Measurements from ENCODE around the gene FAM13C. TPM values are rescaled to one million over a fixed set of nuclear protein-coding genes. Genes with fewer than 3 reads are reported as not detected.
A peak's percentile ranks its signal among the peaks of the same experiment; 100 is the strongest.

Gene FAM13C
- total and polyA plus RNA-seq, 7 donors = 1.0 to 31.7 (median 13.1) TPM

DNA sequence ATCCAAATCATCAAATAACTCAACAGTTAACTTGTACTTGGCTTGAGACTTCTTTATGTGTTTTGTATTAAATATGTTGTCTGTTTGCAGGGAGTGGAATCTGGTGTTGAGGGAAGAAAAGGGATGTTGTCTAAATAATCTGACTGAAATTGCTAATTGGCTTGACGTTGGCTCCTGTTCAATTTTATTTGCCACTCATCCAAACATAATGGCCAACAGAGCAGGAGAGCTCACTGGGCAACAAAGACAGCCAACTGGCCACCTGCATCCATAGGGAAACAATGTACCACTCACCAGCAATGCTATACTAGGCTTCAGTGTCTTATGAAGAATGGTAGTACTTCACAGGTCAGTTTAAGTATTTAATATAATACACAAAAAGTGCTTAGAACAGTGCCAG is 80.5 kb downstream of the FAM13C start:
- DNase-seq = no peak
- ATAC-seq = no peak
- intact Hi-C loops (cut with DNase I) = no loop called here
- Histone ChIP-seq H3K4me3 (peak overlapping the region; percentile 49), H3K9me3 (no peaks in the 10 kb centered on the region), H3K4me1 (peaks cover 50% of the 10 kb centered on the region), H3K36me3 (ENCODE audit: insufficient read depth in 1 of 2, low read depth in 1 of 2) (no peaks in the 10 kb centered on the region), H3K27ac (peak overlapping the region; percentile 82), H3K27me3 (ENCODE audit: insufficient read depth in 3 of 3, low read length in 2 of 3) (no peaks in the 10 kb centered on the region)
- WGBS, 3 donors = 42 to 69% (median 46%) methylated on average over 1 of the region's 1 CpG
- TF ChIP-seq, protein P1, sequence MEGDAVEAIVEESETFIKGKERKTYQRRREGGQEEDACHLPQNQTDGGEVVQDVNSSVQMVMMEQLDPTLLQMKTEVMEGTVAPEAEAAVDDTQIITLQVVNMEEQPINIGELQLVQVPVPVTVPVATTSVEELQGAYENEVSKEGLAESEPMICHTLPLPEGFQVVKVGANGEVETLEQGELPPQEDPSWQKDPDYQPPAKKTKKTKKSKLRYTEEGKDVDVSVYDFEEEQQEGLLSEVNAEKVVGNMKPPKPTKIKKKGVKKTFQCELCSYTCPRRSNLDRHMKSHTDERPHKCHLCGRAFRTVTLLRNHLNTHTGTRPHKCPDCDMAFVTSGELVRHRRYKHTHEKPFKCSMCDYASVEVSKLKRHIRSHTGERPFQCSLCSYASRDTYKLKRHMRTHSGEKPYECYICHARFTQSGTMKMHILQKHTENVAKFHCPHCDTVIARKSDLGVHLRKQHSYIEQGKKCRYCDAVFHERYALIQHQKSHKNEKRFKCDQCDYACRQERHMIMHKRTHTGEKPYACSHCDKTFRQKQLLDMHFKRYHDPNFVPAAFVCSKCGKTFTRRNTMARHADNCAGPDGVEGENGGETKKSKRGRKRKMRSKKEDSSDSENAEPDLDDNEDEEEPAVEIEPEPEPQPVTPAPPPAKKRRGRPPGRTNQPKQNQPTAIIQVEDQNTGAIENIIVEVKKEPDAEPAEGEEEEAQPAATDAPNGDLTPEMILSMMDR (IDR thresholded peaks at IDR 0.05) = no peak

DNA sequence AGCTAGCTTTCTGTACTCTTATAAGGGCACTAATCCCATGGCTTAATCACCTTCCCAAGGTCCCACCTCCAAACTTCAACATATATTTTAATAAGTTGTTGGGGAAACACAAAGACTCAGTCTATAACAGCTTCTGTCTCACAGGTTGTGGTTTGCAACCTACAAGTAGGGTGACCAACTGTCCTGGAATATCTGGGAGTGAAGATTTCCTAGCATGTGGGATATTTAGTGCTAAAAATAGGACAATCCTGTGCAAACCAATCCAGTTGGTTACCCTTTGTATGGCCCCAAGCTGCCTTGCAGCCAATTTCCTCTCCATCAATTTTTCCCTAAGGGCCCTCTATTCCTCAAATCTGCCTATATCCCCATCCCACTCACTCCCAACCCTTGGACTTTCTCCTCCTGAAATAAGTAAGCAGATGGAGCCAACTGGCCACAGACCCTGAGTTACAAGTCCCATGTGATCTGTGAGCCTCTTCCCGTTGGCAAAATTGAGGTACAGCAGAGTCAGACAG is 82.3 kb downstream of the FAM13C start:
- H3K4me1 ChIP-seq = peaks cover 36% of the 10 kb centered on the region
- intact Hi-C loops (cut with DNase I) = no loop called here
- no peaks in the 10 kb centered on the region for H3K9me3 ChIP-seq
- TF ChIP-seq, protein P1 (IDR thresholded peaks at IDR 0.05) = no peak
- WGBS, 3 donors = 40 to 70% (median 64%) methylated on average over 1 of the region's 1 CpG
- H3K27me3 ChIP-seq (ENCODE audit: insufficient read depth in 3 of 3, low read length in 2 of 3) = no peaks in the 10 kb centered on the region
- H3K27ac ChIP-seq = peak overlapping the region; percentile 63
- peaks cover 0 to 3% of the 10 kb centered on the region in 2 donors for H3K36me3 ChIP-seq (ENCODE audit: insufficient read depth in 1 of 2, low read depth in 1 of 2)
- peak overlapping the region; percentile 1 for H3K4me3 ChIP-seq
- DNase-seq (no peak), ATAC-seq (no peak)

- TF ChIP-seq, protein P1 (IDR thresholded peaks at IDR 0.05) = no peak
- peak overlapping the region; percentile 1 for H3K4me3 ChIP-seq
- H3K36me3 ChIP-seq (ENCODE audit: insufficient read depth in 1 of 2, low read depth in 1 of 2) = peaks cover 0 to 3% of the 10 kb centered on the region in 2 donors
- H3K27ac ChIP-seq = peak overlapping the region; percentile 63
- 48 to 56% (median 48%) methylated on average over 1 of the region's 1 CpG for WGBS, 3 donors
- ATAC-seq (no peak), DNase-seq (no peak)
- no peaks in the 10 kb centered on the region for H3K9me3 ChIP-seq
- H3K4me1 ChIP-seq = peaks cover 31% of the 10 kb centered on the region
- no peaks in the 10 kb centered on the region for H3K27me3 ChIP-seq (ENCODE audit: insufficient read depth in 3 of 3, low read length in 2 of 3)
- intact Hi-C loops (cut with DNase I) = no loop called here
Measured at GRCh38 chr10:59279476-59279875, 82.9 kb downstream of the FAM13C start.

DNA sequence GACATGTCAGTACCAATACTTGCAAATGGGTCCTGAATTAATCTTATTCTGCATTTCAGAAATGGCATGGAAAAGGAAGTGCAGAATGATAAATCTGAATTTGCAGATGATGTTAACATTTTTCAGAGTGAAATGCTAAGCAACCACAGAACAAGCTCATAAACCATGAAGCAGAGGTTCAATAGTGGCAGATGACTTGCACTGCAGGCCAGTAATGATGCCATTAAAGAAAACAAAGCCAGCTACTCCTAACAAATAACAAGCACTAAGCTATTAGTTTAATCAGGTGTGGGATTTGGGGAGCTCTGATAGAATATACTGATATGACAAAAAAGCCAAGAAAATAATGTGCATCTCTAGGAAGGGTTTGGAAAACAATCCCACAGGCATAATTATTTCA is 85.4 kb downstream of the FAM13C start:
- H3K36me3 ChIP-seq (ENCODE audit: insufficient read depth in 1 of 2, low read depth in 1 of 2) = peaks cover 0 to 3% of the 10 kb centered on the region in 2 donors
- H3K27me3 ChIP-seq (ENCODE audit: insufficient read depth in 3 of 3, low read length in 2 of 3) = no peaks in the 10 kb centered on the region
- ATAC-seq = no peak
- intact Hi-C loops (cut with DNase I) = no loop called here
- TF ChIP-seq, protein P1 (IDR thresholded peaks at IDR 0.05) = no peak
- DNase-seq = no peak
- H3K4me1 ChIP-seq = peaks cover 13% of the 10 kb centered on the region
- H3K27ac ChIP-seq = no peak overlapping the region
- H3K4me3 ChIP-seq = no peak overlapping the region
- no peaks in the 10 kb centered on the region for H3K9me3 ChIP-seq

GRCh38 chr10:59276133-59276532 is 86.2 kb downstream of the FAM13C start:
- Histone ChIP-seq H3K27ac (no peak overlapping the region), H3K36me3 (ENCODE audit: insufficient read depth in 1 of 2, low read depth in 1 of 2) (peaks cover 0 to 3% of the 10 kb centered on the region in 2 donors), H3K27me3 (ENCODE audit: insufficient read depth in 3 of 3, low read length in 2 of 3) (no peaks in the 10 kb centered on the region), H3K9me3 (no peaks in the 10 kb centered on the region), H3K4me3 (no peak overlapping the region), H3K4me1 (peaks cover 13% of the 10 kb centered on the region)
- TF ChIP-seq, protein P1 (IDR thresholded peaks at IDR 0.05) = no peak
- DNase-seq (no peak), ATAC-seq (no peak)
- intact Hi-C loops (cut with DNase I) = no loop called here
